GM19452 (cell line): ENCODE results near the gene CCP110.
"Not testable (repeated sequence)": the region's sequence is repeated elsewhere in the genome, so short reads cannot be mapped to it uniquely, and the experiment has no call there.

ENCODE experiments used
- ATAC-seq: cut with Tn5 transposase; IDR thresholded peaks from one replicate; pipeline ENCODE4 v1.9.1; 2021; ENCODE audit not compliant: unreplicated experiment

The CCP110 gene

DNA sequence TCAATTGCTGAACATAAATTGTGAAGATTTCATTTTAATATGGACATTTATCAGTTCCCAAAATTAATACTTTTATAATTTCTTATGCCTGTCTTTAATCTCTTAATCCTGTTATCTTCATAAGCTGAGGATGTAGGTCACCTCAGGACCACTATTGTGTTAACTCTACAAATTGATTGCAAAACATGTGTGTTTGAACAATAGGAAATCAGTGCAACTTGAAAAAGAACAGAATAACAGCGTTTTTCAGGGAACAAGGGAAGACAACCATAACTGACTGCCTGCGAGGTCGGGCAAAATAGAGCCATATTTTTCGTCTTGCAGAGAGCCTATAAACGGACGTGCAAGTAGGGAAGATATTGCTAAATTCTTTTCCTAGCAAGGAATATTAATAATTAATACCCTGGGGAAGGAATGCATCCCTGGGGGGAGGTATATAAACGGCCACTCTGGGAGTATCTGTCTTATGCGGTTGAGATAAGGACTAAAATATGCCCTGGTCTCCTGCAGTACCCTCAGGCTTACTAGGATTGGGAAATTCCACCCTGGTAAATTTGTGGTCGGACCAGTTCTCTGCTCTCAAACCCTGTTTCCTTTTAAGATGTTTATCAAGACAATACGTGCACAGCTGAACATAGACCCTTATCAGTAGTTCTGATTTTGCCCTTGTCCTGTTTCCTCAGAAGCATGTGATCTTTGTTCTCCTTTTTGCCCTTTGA lies 19.7 kb downstream of the CCP110 start:
- not testable (repeated sequence) for ATAC-seq

DNA sequence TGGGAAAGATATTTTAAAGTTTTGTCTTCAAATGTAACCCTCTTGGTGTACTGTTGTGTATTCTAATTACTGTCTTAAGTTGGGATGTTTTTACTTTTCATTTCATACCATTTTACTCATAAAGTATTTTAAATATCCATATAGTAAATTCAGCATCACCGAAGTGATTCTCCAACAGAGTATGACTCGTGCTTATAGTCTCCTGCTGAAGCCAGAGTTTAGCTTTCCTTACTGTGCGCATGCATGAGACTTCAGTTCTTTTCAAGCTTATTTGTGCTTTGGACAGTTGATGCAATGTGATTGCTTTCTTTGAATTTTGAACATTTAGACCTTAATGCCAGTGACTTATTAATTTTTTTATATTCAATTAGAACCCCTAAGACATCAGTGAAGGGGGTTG lies 24.4 kb downstream of the CCP110 start:
- no peak for ATAC-seq

- ATAC-seq: no peak
Measured at GRCh38 chr16:19549673-19550072, 25.9 kb downstream of the CCP110 start.

- ATAC-seq: peak; percentile 97
Measured at GRCh38 chr16:19555186-19555937, 31.6 kb downstream of the CCP110 start, which contains the start of gene VPS35L. Gene VPS35L, plus strand, starts transcription at chr16:19555703. Its CDS starts 27 bp downstream, at chr16:19555730.

- ATAC-seq: no peak
Measured at GRCh38 chr16:19555938-19556771, 32.4 kb downstream of the CCP110 start.

DNA sequence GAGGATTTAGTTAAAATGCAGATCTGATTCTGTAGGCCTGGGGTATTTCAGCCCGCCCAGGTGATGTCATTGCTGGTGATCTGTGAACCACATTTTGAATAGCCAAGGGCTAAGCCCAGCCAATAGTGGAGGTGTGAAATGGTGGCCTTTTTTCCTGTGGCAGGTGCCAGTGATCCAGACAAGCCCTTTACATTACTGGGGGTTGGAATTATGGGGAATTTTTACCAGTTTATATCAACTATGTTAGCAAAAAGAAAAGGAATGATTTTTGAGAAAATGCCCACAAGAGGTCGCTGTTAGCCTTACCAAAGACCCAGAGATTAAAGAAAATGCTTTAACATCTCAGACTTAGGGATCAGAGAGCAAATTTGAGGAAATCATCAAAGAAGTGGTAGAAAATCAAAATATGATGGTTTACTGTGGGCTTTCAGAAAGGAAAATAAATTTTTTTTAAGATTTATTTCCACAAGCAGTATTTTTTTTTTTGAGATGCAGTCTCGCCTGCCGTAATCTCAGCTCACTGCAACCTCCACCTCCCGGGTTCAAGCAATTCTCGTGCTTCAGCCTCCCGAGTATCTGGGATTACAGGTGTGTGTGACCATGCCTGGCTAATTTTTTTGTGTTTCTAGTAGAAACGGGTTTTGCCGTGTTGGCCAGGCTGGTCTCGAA lies 35.6 kb downstream of the CCP110 start:
- no peak for ATAC-seq

DNA sequence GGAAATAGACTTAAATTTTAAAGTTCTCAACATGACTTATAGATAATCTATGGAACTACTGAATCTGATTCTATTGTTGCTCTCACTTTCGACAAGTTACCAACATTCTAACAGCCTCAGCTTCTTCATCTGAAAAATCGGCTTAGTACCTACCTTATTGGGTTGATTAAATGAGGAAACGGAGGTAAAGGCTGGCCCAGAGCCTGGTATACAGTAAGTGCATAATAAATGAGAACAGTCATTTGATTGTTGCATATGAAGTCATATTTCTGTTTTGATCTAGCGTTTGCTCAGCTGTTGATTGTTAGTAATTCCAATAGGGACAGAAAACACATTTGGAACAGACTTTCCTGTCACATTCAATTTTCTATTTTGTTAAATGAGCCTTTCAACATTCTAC lies 36.3 kb downstream of the CCP110 start:
- ATAC-seq: no peak

GRCh38 chr16:19563377-19563776 lies 39.6 kb downstream of the CCP110 start:
- no peak for ATAC-seq

- ATAC-seq: no peak
Measured at GRCh38 chr16:19566362-19566761, 42.6 kb downstream of the CCP110 start.

GRCh38 chr16:19567560-19567959 lies 43.8 kb downstream of the CCP110 start:
- ATAC-seq: no peak

GRCh38 chr16:19573997-19574396 lies 50.3 kb downstream of the CCP110 start:
- no peak for ATAC-seq

DNA sequence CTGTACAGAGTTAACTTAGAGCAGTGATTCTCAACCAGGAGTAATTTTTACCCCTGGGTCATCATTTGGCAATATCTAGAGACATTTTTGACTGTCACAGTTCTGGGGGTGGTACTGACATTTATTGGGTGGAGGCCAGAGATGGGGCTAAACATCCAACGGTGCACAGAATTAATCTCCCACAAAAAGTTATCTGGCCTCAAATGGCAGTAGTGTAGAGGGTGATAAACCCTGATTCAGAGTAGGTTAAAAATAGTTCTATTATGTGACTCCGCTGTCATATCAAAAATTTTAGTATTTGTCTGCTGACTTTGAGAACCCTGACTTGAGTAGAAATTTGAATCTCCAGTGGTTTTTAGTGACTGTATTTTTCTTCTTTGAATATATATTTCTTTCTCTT lies 50.9 kb downstream of the CCP110 start:
- no peak for ATAC-seq

GRCh38 chr16:19578378-19578971 lies 54.7 kb downstream of the CCP110 start:
- no peak for ATAC-seq

GRCh38 chr16:19582050-19582831 lies 58.5 kb downstream of the CCP110 start:
- no peak for ATAC-seq

DNA sequence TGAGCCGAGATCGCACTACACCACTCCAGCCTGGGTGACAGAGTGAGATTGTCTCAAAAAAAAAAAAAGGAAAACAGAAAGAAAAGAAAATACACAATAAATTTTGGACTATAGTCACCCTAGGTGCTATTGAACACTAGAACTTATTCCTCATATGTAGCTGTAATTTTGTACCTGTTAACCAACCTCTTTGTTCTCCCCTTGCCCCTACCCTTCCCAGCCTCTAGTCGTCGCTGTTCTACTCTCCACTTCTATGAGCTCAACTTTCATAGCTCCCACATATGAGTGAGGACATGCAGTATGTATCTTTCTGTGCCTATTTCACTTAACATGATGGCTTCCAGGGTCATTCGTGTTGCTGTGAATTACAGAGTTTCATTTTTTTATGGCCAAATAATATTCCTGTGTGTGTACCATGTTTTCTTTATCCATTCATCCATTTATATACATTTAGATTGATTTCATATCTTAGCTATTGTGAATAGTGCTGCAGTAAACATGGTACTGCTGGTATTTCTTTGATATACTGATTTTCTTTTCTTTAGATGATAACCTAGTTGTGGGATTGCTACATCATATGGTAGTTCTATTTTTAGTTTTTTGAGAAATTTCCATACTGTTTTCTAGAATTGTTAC lies 60.0 kb downstream of the CCP110 start:
- ATAC-seq: peak; percentile 67

DNA sequence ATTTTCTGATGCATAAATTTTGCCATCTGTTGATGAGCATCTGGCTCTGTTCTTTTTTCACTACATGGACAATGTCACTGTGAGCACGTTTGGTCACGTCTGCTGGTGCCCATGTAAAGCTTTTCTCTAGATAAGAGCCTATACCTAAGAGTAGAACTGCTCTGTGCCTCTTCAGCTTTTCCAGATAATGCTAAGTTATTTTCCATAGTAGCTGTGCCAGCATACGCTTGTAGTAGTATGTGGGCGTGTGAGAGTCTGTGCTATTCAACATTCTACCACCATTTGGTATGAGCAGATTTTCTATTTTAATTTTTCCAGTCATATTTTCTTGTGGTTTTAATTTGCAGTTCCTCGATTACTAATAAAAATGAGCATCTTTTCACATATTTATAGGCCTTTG lies 64.9 kb downstream of the CCP110 start:
- ATAC-seq: no peak

GRCh38 chr16:19589106-19589505 lies 65.4 kb downstream of the CCP110 start:
- no peak for ATAC-seq

- ATAC-seq: no peak
Measured at GRCh38 chr16:19589771-19590302, 66.1 kb downstream of the CCP110 start.
